Natural killer cell (primary cell): ENCODE measurements around the gene SLFN12. TPM values are rescaled to one million over a fixed set of nuclear protein-coding genes. Genes with fewer than 3 reads are reported as not detected.
A peak's percentile ranks its signal among the peaks of the same experiment; 100 is the strongest.

Experiments
- ATAC-seq, 3 donors: fragments of 150-1000 bp in 2 of 3; fragments of 200-7000 bp in 1 of 3; cut with Tn5 transposase; 1 replicate in 1 of 3; 2 replicates in 2 of 3; pipeline ENCODE4 v1.10.0; 2021; ENCODE audit warnings: mild to moderate bottlenecking in 2 of 3, moderate library complexity in 2 of 3
- DNase-seq, 2 donors: peaks; one replicate each; pipeline versions ENCODE4 v3.0.0 to v3.0.0-alpha.2; 2013 to 2021; ENCODE audit warnings: mixed read lengths in 1 of 2
- H3K27ac ChIP-seq: one replicate; pipeline ENCODE4 v1.5.1; 2013; ENCODE audit warnings: mild to moderate bottlenecking, low read length
- H3K27me3 ChIP-seq: one replicate; pipeline ENCODE4 v1.6.1; 2013; ENCODE audit warnings: low read length; ENCODE audit not compliant: control insufficient read depth, insufficient read depth
- H3K36me3 ChIP-seq: one replicate; pipeline ENCODE4 v1.6.1; 2013; ENCODE audit warnings: low read length; ENCODE audit not compliant: control insufficient read depth, insufficient read depth
- H3K4me1 ChIP-seq: one replicate; pipeline ENCODE4 v1.6.1; 2013; ENCODE audit warnings: low read length; ENCODE audit not compliant: control insufficient read depth, insufficient read depth
- H3K4me3 ChIP-seq: one replicate; pipeline ENCODE4 v1.5.1; 2013; ENCODE audit warnings: low read length
- H3K9me3 ChIP-seq: one replicate; pipeline ENCODE4 v1.6.1; 2013; ENCODE audit warnings: low read length; ENCODE audit not compliant: control insufficient read depth, insufficient read depth
- H3K27ac Mint-ChIP-seq, 2 donors: one replicate each; pipeline ENCODE4 v1.8.0; 2022; ENCODE audit warnings: mild to moderate bottlenecking in 2 of 2, mixed read lengths in 2 of 2, moderate library complexity in 1 of 2
- H3K27me3 Mint-ChIP-seq, 2 donors: one replicate each; pipeline ENCODE4 v1.8.0; 2022; ENCODE audit warnings: low read depth in 2 of 2, mixed read lengths in 2 of 2
- H3K36me3 Mint-ChIP-seq: one replicate; pipeline ENCODE4 v1.8.0; 2022; ENCODE audit warnings: mixed read lengths
- H3K4me1 Mint-ChIP-seq, 2 donors: one replicate each; pipeline ENCODE4 v1.8.0; 2022; ENCODE audit warnings: mixed read lengths in 2 of 2
- H3K4me3 Mint-ChIP-seq: one replicate; pipeline ENCODE4 v1.8.0; 2022; ENCODE audit warnings: mild to moderate bottlenecking, moderate library complexity, mixed read lengths
- H3K9me3 Mint-ChIP-seq, 2 donors: one replicate each; pipeline ENCODE4 v1.8.0; 2022; ENCODE audit warnings: mixed read lengths in 2 of 2
- CTCF ChIP-seq: fragments of 200-600 bp; IDR thresholded peaks from one replicate; pipeline ENCODE4 v1.8.0; 2022; ENCODE audit warnings: antibody characterized with exemption
- WGBS: methylation state at CpG from one replicate; pipeline ENCODE4 v1.1.7; 2013; ENCODE audit warnings: missing lambda C conversion rate; ENCODE audit not compliant: insufficient coverage; 5-methylcytosine and 5-hydroxymethylcytosine counted together
- intact Hi-C: fragments of 100-400 bp; cut with micrococcal nuclease; formaldehyde crosslinking; loops from one replicate; pipeline ENCODE4 v1.14.2; 2022
- total RNA-seq, 4 donors: library from RNA; stranded (reverse); fragments of 120-200 nt in 1 of 4; gene quantifications; one replicate each; pipeline versions ENCODE4 v1.2.3 to v1.2.4, GENCODE V29; 2013 to 2022

Gene SLFN12
- total RNA-seq, 3 donors from 2014 or later (not counting 1 experiment from before 2014, with no cell fraction given) = 18.6 to 30.9 (median 21.8) TPM

- Mint-ChIP-seq H3K36me3 (no peaks in the 10 kb centered on the region), H3K9me3 (peaks cover 0 to 4% of the 10 kb centered on the region in 2 donors), H3K27me3 (no peaks in the 10 kb centered on the region), H3K4me3 (peak overlapping the region; percentile 98), H3K27ac (peak overlapping the region; percentile 95 to 97), H3K4me1 (peaks cover 23 to 37% of the 10 kb centered on the region in 2 donors)
- under 1% methylated on average over 43 of the region's 47 CpGs for WGBS
- Histone ChIP-seq H3K4me1 (peaks cover 9% of the 10 kb centered on the region), H3K36me3 (no peaks in the 10 kb centered on the region), H3K9me3 (no peaks in the 10 kb centered on the region), H3K27me3 (no peaks in the 10 kb centered on the region), H3K27ac (peak overlapping the region; percentile 88), H3K4me3 (peak overlapping the region; percentile 67)
- ATAC-seq (peak; percentile 70 to 78 (median 74)), DNase-seq (peak; percentile 56 to 69)
- intact Hi-C loops = loop anchor here (1.0 to 5.0 kb wide), 5 partner anchors 58 to 132 kb away; partner anchors contain the start of genes SLFN12, SLFN13 and SLFN5
- TF ChIP-seq CTCF = no peak
Measured at GRCh38 chr17:35373984-35374765, 58.1 kb downstream of the SLFN12 start.

DNA sequence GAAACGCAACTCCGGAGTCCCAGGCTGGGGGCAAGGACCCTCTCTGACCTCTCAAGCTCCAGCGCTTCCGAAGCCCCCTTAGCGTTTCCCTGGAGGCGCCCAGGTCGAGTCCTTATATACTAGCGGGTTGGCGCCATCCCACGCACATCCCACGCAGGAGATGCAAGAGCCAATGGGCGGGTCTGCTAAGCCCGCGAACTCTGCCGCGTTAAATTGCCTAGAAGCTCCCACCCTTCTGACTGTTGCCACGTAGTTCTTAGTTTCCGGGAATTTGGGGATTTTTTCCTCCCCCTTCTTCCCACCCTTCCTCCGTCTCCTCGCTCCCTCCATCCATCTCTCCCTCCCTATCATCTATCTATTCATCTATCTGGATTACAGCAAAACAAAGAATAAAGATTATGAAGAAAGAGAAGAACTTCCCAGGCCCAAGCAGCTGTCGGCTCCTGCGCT, 58.7 kb downstream of the SLFN12 start, which contains the start of gene SLFN11:
SLFN11 (minus strand) TSS at position 88 of the 450 bp plus-strand sequence. CDS start 9,814 bp downstream, outside the sequence.
- Histone ChIP-seq H3K9me3 (no peaks in the 10 kb centered on the region), H3K36me3 (no peaks in the 10 kb centered on the region), H3K4me1 (peaks cover 10% of the 10 kb centered on the region), H3K27me3 (no peaks in the 10 kb centered on the region), H3K27ac (peak within 1 kb of the TSS; percentile 88), H3K4me3 (peak within 1 kb of the TSS; percentile 67)
- peak within 1 kb of the TSS; percentile 95 to 97 for H3K27ac Mint-ChIP-seq
- intact Hi-C loops = loop anchor here (5.0 kb wide), 3 partner anchors 59 to 131 kb away; partner anchors contain the start of genes SLFN12, SLFN13 and SLFN5
- DNase-seq (peak; percentile 62 to 93), ATAC-seq (peak; percentile 78 to 86 (median 83))
- H3K36me3 Mint-ChIP-seq = no peaks in the 10 kb centered on the region
- peaks cover 23 to 37% of the 10 kb centered on the region in 2 donors for H3K4me1 Mint-ChIP-seq
- no peak for TF ChIP-seq CTCF
- WGBS = 0% methylated on average over 22 of the region's 22 CpGs
- H3K4me3 Mint-ChIP-seq = peak within 1 kb of the TSS; percentile 98
- no peaks in the 10 kb centered on the region for H3K27me3 Mint-ChIP-seq
- peaks cover 0 to 4% of the 10 kb centered on the region in 2 donors for H3K9me3 Mint-ChIP-seq

DNA sequence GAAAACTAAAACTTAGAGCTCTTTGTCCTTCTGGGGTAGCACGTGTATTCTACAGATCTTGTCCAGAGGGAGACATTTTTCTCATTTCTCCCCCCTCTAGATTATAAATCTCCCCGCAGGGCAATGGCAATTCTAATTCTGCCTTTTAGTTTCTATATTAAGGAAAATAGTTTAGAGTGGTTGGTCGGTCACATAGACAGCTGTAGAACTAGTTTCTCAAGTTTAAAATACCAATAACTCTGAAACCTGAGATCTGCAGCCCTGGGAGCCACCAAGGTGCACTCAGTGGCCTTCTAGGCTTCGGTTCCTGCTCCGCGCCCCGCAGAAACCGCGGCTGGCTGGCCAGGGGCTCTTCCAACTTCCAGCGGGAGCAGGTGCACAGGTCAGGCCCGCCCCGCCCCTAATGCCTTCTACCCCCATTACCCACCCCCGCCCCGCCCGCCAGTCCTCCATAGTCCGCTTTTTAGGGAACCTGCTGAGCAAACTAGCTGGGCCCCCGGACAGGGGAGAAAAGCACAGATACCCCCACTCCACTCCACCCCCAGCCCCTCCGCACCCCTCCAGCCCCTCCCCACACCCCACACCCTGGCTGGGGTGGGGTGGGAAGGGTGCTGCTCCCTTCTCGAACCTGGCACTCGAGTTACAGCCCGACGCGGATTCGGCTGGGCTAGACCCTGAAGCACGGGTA, 59.3 kb downstream of the SLFN12 start:
- no peaks in the 10 kb centered on the region for H3K9me3 ChIP-seq
- intact Hi-C loops = loop anchor here (5.0 kb wide), 3 partner anchors 59 to 131 kb away; partner anchors contain the start of genes SLFN12, SLFN13 and SLFN5
- no peaks in the 10 kb centered on the region for H3K27me3 Mint-ChIP-seq
- peaks cover 0 to 4% of the 10 kb centered on the region in 2 donors for H3K9me3 Mint-ChIP-seq
- TF ChIP-seq CTCF = no peak
- peak overlapping the region; percentile 67 for H3K4me3 ChIP-seq
- H3K27me3 ChIP-seq = no peaks in the 10 kb centered on the region
- ATAC-seq (peak in 2 of 3 donors; percentile 1 to 3), DNase-seq (peak in 1 of 2 donors; percentile 56)
- H3K4me3 Mint-ChIP-seq = peak overlapping the region; percentile 98
- under 1% methylated on average over 18 of the region's 25 CpGs for WGBS
- H3K4me1 Mint-ChIP-seq = peaks cover 26 to 37% of the 10 kb centered on the region in 2 donors
- peaks cover 16% of the 10 kb centered on the region for H3K4me1 ChIP-seq
- H3K36me3 ChIP-seq = no peaks in the 10 kb centered on the region
- H3K36me3 Mint-ChIP-seq = no peaks in the 10 kb centered on the region
- H3K27ac ChIP-seq = peak overlapping the region; percentile 88
- peak overlapping the region; percentile 95 to 97 for H3K27ac Mint-ChIP-seq
